Epithelial cell of proximal tubule (primary cell): Measurements from ENCODE around the gene PNCK. TPM values are rescaled to one million over a fixed set of nuclear protein-coding genes. Genes with fewer than 3 reads are reported as not detected.
"Not testable (repeated sequence)": the region's sequence is repeated elsewhere in the genome, so short reads cannot be mapped to it uniquely, and the experiment has no call there.

Experiments
- DNase-seq: peaks from one replicate; pipeline ENCODE4 v3.0.0-alpha.2; 2011; ENCODE audit warnings: low read depth
- H3K4me3 ChIP-seq: 2 replicates; pipeline ENCODE4 v1.5.1; 2011; ENCODE audit warnings: low read depth, mild to moderate bottlenecking, low read length
- CTCF ChIP-seq: conservative IDR thresholded peaks from 2 replicates; pipeline ENCODE4 v1.5.1; 2012; ENCODE audit warnings: low read depth, mild to moderate bottlenecking, low read length
- total RNA-seq: library from RNA; depleted of rRNA; stranded (reverse); fragments of >200 nt; gene quantifications from 2 replicates; pipeline ENCODE4 v1.2.3, GENCODE V29; 2015

PNCK gene
- total RNA-seq, 1 donor from 2014 or later: 0.86 TPM

- no peak for TF ChIP-seq CTCF
- no peak for DNase-seq
- H3K4me3 ChIP-seq: no peak overlapping the region
Observed at GRCh38 chrX:153697924-153698865, 24.6 kb upstream of the PNCK start.

GRCh38 chrX:153696986-153697722, 23.5 kb upstream of the PNCK start:
- not testable (repeated sequence) for H3K4me3 ChIP-seq, DNase-seq

GRCh38 chrX:153696538-153696937, 22.9 kb upstream of the PNCK start:
- not testable (repeated sequence) for H3K4me3 ChIP-seq, DNase-seq

DNA sequence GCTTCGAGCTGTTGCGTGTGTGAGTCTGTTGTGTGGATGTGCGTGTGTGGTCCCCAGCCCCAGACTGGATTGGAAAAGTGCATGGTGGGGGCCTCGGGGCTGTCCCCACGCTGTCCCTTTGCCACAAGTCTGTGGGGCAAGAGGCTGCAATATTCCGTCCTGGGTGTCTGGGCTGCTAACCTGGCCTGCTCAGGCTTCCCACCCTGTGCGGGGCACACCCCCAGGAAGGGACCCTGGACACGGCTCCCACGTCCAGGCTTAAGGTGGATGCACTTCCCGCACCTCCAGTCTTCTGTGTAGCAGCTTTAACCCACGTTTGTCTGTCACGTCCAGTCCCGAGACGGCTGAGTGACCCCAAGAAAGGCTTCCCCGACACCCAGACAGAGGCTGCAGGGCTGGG, 22.5 kb upstream of the PNCK start:
- TF ChIP-seq CTCF: no peak
- no peak for DNase-seq
- H3K4me3 ChIP-seq: no peak overlapping the region

DNA sequence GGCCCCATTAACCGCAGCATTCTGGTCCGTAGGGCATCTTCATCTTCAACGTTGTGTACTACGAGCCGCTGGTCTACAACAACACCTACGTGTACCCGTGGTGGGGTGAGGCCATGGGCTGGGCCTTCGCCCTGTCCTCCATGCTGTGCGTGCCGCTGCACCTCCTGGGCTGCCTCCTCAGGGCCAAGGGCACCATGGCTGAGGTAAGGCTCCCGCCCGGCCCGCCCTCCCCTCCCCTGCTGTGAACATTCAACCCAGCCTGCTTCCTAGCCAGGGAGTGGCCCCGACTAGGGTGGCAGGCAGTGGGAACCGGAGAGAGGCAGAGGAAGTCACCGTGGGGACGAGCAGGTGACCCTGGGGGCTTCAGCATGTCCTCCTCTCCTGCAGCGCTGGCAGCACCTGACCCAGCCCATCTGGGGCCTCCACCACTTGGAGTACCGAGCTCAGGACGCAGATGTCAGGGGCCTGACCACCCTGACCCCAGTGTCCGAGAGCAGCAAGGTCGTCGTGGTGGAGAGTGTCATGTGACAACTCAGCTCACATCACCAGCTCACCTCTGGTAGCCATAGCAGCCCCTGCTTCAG, 21.2 kb upstream of the PNCK start:
- no peak overlapping the region for H3K4me3 ChIP-seq
- no peak for TF ChIP-seq CTCF
- no peak for DNase-seq

- DNase-seq, H3K4me3 ChIP-seq: not testable (repeated sequence)
Observed at GRCh38 chrX:153694256-153694655, 20.6 kb upstream of the PNCK start.

GRCh38 chrX:153693216-153694086, 19.8 kb upstream of the PNCK start:
- no peak overlapping the region for H3K4me3 ChIP-seq
- DNase-seq: no peak
- TF ChIP-seq CTCF: no peak

DNA sequence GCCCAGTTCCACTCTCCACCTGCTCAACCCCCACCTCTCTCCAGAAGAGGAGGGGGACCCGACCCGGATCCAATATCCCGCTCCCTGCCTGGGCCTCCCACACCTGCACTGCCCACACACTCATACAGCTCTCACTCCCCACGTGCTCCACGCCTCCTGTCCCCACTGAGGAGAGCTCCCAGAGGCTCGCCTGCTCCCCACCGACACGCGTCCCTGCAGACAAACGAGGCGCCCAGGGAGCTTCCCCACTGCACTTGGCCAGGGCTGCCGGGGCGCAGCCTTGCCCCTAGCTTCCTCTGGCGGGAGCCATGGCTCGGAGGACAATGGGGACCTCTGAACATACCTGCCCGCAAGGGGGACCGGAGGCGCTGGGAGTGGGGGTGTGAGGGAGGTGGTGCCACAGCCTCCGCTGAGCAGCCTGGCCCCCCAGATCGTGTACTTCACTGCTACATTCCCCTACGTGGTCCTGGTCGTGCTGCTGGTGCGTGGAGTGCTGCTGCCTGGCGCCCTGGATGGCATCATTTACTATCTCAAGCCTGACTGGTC, 19.1 kb upstream of the PNCK start:
- no peak for DNase-seq
- no peak overlapping the region for H3K4me3 ChIP-seq
- TF ChIP-seq CTCF: no peak
